Mesangial cell (primary cell): ENCODE data around the gene PSMA4. TPM values are rescaled to one million over a fixed set of nuclear protein-coding genes. Genes with fewer than 3 reads are reported as not detected.

Source experiments
- total RNA-seq: library from RNA; depleted of rRNA; stranded (reverse); fragments of >200 nt; gene quantifications from 2 replicates; pipeline ENCODE4 v1.2.3, GENCODE V29; 2015

Gene PSMA4
- 143 and 200 TPM in 2 replicates for total RNA-seq

DNA sequence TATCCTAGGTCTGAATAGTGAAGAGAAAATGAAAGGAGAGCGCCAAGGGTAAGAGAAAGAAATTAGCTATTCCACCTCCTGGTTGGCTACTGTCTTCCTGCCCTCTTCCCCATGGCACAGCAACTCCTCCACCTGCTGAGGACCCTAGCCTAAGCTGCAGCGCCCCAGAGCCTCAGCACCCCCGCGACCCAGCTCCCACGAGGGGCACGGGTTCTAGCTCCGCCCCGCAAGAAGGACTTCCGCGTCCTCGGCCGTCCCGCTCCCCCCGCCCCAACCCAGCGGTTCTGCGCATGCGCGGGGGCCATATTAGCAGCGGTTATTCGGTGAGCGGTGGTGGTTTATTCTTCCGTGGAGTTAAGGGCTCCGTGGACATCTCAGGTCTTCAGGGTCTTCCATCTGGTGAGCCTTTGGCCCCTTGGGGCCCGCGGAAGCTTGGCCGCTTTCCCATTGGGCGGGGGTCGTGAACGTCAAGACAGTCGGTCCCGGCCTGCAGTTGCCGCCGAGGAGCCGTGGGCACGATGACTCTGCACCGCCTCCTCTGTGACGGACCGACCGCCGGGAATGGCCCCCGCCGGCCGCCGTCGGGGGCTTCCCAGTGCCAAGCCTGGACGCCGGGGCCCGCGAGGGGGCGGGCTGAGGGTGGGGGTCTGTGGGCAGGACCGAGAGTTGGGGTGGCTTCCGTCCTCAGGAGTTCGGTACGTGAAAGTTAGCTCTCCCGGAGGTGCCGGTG is at the start of gene PSMA4:
TSS of gene PSMA4 (plus strand) at position 304 of the 730 bp plus-strand sequence. CDS start 1,484 bp downstream, outside the sequence.

DNA sequence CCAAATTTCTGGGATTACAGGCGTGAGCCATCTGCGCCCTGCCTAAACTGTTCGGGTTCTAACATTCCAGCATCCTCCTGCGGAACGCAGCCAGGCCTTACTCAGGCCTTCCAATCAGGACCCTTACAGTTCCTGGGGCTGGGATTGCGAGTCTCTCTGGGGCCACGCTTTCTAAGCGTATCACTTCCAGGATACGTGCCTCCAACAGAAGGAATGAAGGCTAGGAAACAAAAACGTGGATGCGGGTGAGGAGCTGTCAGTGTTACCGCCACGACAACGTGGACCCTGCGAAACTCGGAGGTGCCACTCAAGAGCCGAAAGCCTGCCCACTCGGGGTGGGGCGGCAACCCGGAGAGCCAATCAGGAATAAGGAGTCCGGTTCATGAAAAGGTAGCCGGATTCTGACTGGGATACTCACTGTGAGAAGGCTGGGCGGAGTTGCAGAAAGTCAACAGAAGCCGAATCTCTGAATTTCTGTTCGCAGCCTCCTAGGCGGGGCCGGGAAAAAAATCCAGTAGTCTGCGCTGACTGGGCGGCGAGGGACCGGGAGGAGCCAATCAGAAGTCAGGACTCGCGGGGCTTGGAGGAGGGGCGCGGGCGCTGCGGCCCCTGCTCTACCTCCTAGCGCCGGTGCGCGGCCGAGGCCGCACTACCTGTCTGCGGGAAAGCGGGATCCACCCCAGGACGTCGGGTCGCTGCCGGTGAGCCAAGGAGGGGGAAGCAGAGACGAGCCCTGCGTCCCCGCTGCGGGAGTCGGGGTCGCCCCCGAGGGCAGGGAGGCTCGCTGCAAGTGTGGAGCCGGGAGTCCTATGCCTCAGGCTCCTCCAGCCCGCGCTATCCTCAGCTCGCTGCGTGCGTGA is 33.0 kb upstream of the PSMA4 start, which contains the start of gene HYKK:
TSS of gene HYKK (plus strand) at position 607 of the 860 bp plus-strand sequence. CDS start 5,512 bp downstream, outside the sequence.

DNA sequence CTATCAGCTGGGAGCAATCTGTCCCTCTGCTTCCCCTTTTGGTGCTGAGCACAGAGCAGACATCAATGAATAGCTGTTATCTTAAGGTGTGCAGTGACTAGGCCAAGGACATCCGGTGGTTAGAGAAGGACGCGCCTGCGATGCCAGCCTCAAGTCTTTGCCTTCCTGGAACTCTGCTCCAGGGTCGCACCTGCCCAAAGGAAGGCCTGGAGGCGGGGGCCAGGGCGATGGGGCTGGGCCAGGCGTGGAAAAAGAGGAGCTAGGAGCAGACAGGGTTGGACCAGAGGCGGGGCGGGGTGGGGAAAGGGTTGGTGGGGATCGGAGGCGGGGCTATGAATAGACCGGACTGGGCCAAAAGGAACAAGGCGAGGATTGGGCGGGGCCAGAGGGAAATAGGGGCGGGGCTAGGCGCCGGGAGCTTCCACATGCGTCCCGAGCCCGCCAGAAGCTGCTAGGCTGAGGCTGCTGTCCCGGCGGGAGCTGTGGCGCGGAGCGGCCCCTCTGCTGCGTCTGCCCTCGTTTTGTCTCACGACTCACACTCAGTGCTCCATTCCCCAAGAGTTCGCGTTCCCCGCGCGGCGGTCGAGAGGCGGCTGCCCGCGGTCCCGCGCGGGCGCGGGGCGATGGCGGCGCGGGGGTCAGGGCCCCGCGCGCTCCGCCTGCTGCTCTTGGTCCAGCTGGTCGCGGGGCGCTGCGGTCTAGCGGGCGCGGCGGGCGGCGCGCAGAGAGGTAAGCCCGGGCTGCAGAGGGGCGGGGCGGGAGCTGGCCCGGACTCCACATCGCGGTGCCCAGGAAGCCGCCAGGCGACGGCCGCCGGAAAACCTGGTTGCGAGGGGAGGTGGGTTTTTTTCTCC is 25.1 kb downstream of the PSMA4 start, which contains the start of gene CHRNA5:
TSS of gene CHRNA5 (plus strand) at position 424 of the 854 bp plus-strand sequence. CDS start at position 624, 200 bp downstream.

Other genes with a start within 250 kb of the PSMA4 start
- gene SKIC8, start 240.8 kb upstream of the PSMA4 start, total RNA-seq = 47.7 and 54.1 TPM in 2 replicates
- gene CRABP1, start 200.1 kb upstream of the PSMA4 start, total RNA-seq = not detected in 2 replicates
- 11.4 and 20.7 TPM in 2 replicates for gene IREB2, start 102.2 kb upstream of the PSMA4 start, total RNA-seq
- gene HYKK, start 32.9 kb upstream of the PSMA4 start, total RNA-seq = 4.7 and 5.1 TPM in 2 replicates
- gene CHRNA5, start 25.1 kb downstream of the PSMA4 start, total RNA-seq = 1.8 and 6.0 TPM in 2 replicates
- 0.13 TPM in 1 of 2 replicates, not detected in the other for gene CHRNA3, start 80.6 kb downstream of the PSMA4 start, total RNA-seq
- 0.13 TPM in 1 of 2 replicates, not detected in the other for gene CHRNB4, start 100.8 kb downstream of the PSMA4 start, total RNA-seq